OCI-LY1 (cell line): ENCODE results near the gene CEP162.

Source experiments
- H2AFZ ChIP-seq: fragments of 200-600 bp; sonication (generic), shearing (Covaris generic); 2 replicates; pipeline ENCODE4 v1.6.0; 2014; ENCODE audit warnings: antibody characterized with exemption, mild to moderate bottlenecking, low read length
- H3F3A ChIP-seq: fragments of 200-600 bp; sonication (generic), shearing (Covaris generic); 2 replicates; pipeline ENCODE4 v1.6.0; 2014; ENCODE audit warnings: mild to moderate bottlenecking, antibody characterized with exemption, low read length, moderate library complexity; ENCODE audit not compliant: insufficient read depth
- H3K27ac ChIP-seq: fragments of 200-600 bp; sonication (generic); 2 replicates; pipeline ENCODE4 v1.5.1; 2014; ENCODE audit warnings: low read length, mixed run types, mild to moderate bottlenecking, low read depth; ENCODE audit not compliant: poor library complexity, severe bottlenecking
- H3K27me3 ChIP-seq: fragments of 200-600 bp; sonication (generic); 2 replicates; pipeline ENCODE4 v1.6.0; 2014; ENCODE audit warnings: antibody characterized with exemption, mild to moderate bottlenecking, low read length, moderate library complexity; ENCODE audit not compliant: insufficient read depth
- H3K36me3 ChIP-seq: fragments of 200-600 bp; sonication (generic); 2 replicates; pipeline ENCODE4 v1.6.1; 2014; ENCODE audit warnings: mild to moderate bottlenecking, antibody characterized with exemption, low read length, moderate library complexity, mixed read lengths; ENCODE audit not compliant: insufficient read depth
- H3K4me1 ChIP-seq: fragments of 200-600 bp; sonication (generic); 2 replicates; pipeline ENCODE4 v1.5.1; 2014; ENCODE audit warnings: mild to moderate bottlenecking, low read length, moderate library complexity; ENCODE audit not compliant: insufficient read depth, severe bottlenecking
- H3K4me2 ChIP-seq: fragments of 200-600 bp; sonication (generic), shearing (Covaris generic); 2 replicates; pipeline ENCODE4 v1.6.1; 2014; ENCODE audit warnings: low read length
- H3K4me3 ChIP-seq: fragments of 200-600 bp; sonication (generic); 2 replicates; pipeline ENCODE4 v1.5.1; 2014; ENCODE audit warnings: low read length, low read depth, mild to moderate bottlenecking, mixed read lengths; ENCODE audit not compliant: poor library complexity, severe bottlenecking
- H3K79me2 ChIP-seq: fragments of 200-600 bp; shearing (Covaris generic); 2 replicates; pipeline ENCODE4 v1.6.1; 2016; ENCODE audit warnings: mixed run types, low read length, mixed read lengths; ENCODE audit not compliant: insufficient read depth
- H3K9ac ChIP-seq: fragments of 200-600 bp; sonication (generic), shearing (Covaris generic); 2 replicates; pipeline ENCODE4 v1.6.1; 2014; ENCODE audit warnings: mild to moderate bottlenecking, low read length, mixed read lengths
- H3K9me2 ChIP-seq: fragments of 200-600 bp; sonication (generic), shearing (Covaris generic); 2 replicates; pipeline ENCODE4 v1.6.1; 2014; ENCODE audit warnings: low read depth, mild to moderate bottlenecking, low read length, mixed read lengths
- H3K9me3 ChIP-seq: fragments of 200-600 bp; shearing (Covaris generic); 2 replicates; pipeline ENCODE4 v1.6.1; 2014; ENCODE audit warnings: low read length, mixed read lengths
- H4K20me1 ChIP-seq: fragments of 200-600 bp; sonication (generic), shearing (Covaris generic); 2 replicates; pipeline ENCODE4 v1.6.0; 2016; ENCODE audit warnings: mild to moderate bottlenecking, low read length; ENCODE audit not compliant: insufficient read depth
- EZH2 ChIP-seq: fragments of 200-600 bp; sonication (generic), shearing (Covaris generic); IDR thresholded peaks from 2 replicates; pipeline ENCODE4 v1.8.0; 2017; ENCODE audit warnings: borderline replicate concordance, mixed run types, mild to moderate bottlenecking, antibody characterized with exemption, low read length, moderate library complexity, mixed read lengths
- TF ChIP-seq, protein P1 (sequence below): fragments of 200-600 bp; sonication (generic), shearing (Covaris generic); IDR thresholded peaks from 2 replicates; pipeline ENCODE4 v1.5.1; 2017; ENCODE audit warnings: mild to moderate bottlenecking, antibody characterized with exemption, low read length, moderate library complexity, mixed read lengths

CEP162 gene

DNA sequence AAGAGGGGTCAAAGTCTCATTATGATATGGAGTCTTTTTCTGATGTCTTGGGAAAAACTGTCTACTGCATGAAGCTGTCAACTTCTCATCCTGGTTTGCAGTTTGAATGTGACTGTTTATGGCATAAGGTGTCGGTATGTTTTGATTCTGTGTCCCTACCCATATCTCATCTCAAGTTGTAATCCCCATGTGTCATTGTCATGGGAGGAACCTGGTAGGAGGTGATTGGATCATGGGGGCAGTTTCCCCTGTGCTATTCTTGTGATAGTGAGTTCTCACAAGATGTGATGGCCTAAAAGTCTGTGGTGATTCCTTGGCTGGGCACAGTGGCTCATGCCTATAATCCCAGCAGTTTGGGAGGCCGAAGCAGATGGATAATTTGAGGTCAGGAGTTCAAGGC, 146.2 kb downstream of the CEP162 start:
- H3K4me1 ChIP-seq = no peaks in the 10 kb centered on the region
- H3K79me2 ChIP-seq = no peaks in the 10 kb centered on the region
- TF ChIP-seq EZH2 = no peak
- TF ChIP-seq, protein P1, sequence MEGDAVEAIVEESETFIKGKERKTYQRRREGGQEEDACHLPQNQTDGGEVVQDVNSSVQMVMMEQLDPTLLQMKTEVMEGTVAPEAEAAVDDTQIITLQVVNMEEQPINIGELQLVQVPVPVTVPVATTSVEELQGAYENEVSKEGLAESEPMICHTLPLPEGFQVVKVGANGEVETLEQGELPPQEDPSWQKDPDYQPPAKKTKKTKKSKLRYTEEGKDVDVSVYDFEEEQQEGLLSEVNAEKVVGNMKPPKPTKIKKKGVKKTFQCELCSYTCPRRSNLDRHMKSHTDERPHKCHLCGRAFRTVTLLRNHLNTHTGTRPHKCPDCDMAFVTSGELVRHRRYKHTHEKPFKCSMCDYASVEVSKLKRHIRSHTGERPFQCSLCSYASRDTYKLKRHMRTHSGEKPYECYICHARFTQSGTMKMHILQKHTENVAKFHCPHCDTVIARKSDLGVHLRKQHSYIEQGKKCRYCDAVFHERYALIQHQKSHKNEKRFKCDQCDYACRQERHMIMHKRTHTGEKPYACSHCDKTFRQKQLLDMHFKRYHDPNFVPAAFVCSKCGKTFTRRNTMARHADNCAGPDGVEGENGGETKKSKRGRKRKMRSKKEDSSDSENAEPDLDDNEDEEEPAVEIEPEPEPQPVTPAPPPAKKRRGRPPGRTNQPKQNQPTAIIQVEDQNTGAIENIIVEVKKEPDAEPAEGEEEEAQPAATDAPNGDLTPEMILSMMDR = no peak
- no peaks in the 10 kb centered on the region for H3K36me3 ChIP-seq
- no peaks in the 10 kb centered on the region for H3F3A ChIP-seq
- no peaks in the 10 kb centered on the region for H4K20me1 ChIP-seq
- no peaks in the 10 kb centered on the region for H3K9me2 ChIP-seq
- H3K27me3 ChIP-seq = no peaks in the 10 kb centered on the region
- H3K4me2 ChIP-seq = no peak overlapping the region
- H3K9me3 ChIP-seq = no peaks in the 10 kb centered on the region
- no peak overlapping the region for H3K9ac ChIP-seq
- no peak overlapping the region for H3K4me3 ChIP-seq
- H2AFZ ChIP-seq = no peak overlapping the region
- H3K27ac ChIP-seq = no peak overlapping the region

DNA sequence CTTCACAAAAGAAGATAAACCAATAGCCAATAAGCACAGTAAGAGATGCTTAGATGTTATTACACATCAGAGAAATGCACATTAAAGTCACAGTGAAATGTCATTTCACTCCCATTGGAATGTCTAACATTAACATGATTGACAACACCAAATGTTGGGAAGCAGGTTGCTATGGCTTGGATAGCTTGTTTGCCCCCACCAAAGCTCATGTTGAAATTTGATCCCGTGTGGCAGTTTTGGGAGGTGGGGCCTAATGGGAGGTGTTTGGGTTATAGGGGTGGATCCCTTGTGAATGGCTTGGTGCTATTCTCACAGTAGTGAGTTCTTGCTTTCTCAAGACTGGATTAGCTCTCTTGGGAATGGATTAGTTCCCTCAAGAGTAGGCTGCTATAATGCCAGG, 149.1 kb downstream of the CEP162 start:
- H3K9me3 ChIP-seq = no peaks in the 10 kb centered on the region
- H3K27me3 ChIP-seq = no peaks in the 10 kb centered on the region
- H3K79me2 ChIP-seq = no peaks in the 10 kb centered on the region
- no peaks in the 10 kb centered on the region for H3K4me1 ChIP-seq
- H4K20me1 ChIP-seq = no peaks in the 10 kb centered on the region
- H3K4me2 ChIP-seq = no peak overlapping the region
- no peaks in the 10 kb centered on the region for H3F3A ChIP-seq
- H2AFZ ChIP-seq = no peak overlapping the region
- H3K4me3 ChIP-seq = no peak overlapping the region
- no peak overlapping the region for H3K27ac ChIP-seq
- no peak overlapping the region for H3K9ac ChIP-seq
- H3K9me2 ChIP-seq = no peaks in the 10 kb centered on the region
- TF ChIP-seq, protein P1 = no peak
- no peak for TF ChIP-seq EZH2
- H3K36me3 ChIP-seq = no peaks in the 10 kb centered on the region

DNA sequence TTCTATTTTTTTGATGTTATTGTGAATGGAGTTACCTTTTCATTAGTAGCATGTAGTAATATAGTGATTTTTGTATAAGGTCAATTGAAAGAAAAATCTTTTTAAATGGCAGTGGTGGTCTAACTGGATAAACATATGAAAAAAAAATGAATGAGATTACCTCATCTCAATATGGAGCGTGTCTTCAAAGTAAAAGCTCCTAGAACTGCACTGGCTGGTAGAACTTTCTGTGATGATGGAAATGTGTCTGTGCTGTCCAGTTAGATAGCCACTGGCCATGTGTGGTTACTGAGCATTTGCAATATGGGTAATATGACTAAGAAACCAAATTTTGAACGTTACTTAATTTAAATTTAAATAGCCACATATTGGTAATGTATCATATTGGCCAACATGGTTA, 149.8 kb downstream of the CEP162 start:
- H3F3A ChIP-seq = no peaks in the 10 kb centered on the region
- H3K4me1 ChIP-seq = no peaks in the 10 kb centered on the region
- TF ChIP-seq, protein P1 = no peak
- no peak for TF ChIP-seq EZH2
- H3K79me2 ChIP-seq = no peaks in the 10 kb centered on the region
- no peak overlapping the region for H3K4me2 ChIP-seq
- H3K9ac ChIP-seq = no peak overlapping the region
- H3K9me2 ChIP-seq = no peaks in the 10 kb centered on the region
- H3K27me3 ChIP-seq = no peaks in the 10 kb centered on the region
- H3K4me3 ChIP-seq = no peak overlapping the region
- no peaks in the 10 kb centered on the region for H3K9me3 ChIP-seq
- no peak overlapping the region for H2AFZ ChIP-seq
- H4K20me1 ChIP-seq = no peaks in the 10 kb centered on the region
- no peaks in the 10 kb centered on the region for H3K36me3 ChIP-seq
- no peak overlapping the region for H3K27ac ChIP-seq
